HepG2 (cell line): Measurements from ENCODE around the gene RPS6KL1. TPM values are rescaled to one million over a fixed set of nuclear protein-coding genes. Genes with fewer than 3 reads are reported as not detected.

Experiments
- KDM3A ChIP-seq: IDR thresholded peaks from 2 replicates; pipeline ENCODE4 v1.6.1; 2018; ENCODE audit warnings: low read depth, missing compliant biosample characterization
- SKI ChIP-seq: fragments of 450-650 bp; IDR thresholded peaks from one replicate; pipeline ENCODE4 v1.6.1; 2018; ENCODE audit warnings: mild to moderate bottlenecking; ENCODE audit not compliant: partially characterized antibody
- SPEN ChIP-seq: sonication (generic); formaldehyde crosslinking; IDR thresholded peaks from 2 replicates; pipeline ENCODE4 v1.5.1; 2020; ENCODE audit warnings: low read depth, mild to moderate bottlenecking, missing genetic modification reagents
- polyA plus RNA-seq, 8 experiments: library from polyadenylated mRNA; depleted of rRNA in 3 of 8; stranded (reverse) in 7 of 8; unstranded in 1 of 8; fragments of >200 nt; fragmentation: Illumina TruSeq in 4 of 8; extraction: Trizol in 4 of 8; gene quantifications; 2 replicates each; pipeline versions ENCODE4 v1.2.1 to v1.2.3, GENCODE V29; 2011 to 2016; ENCODE audit warnings: low read depth in 4 of 8, missing spikeins in 1 of 8, mixed read lengths in 1 of 8; ENCODE audit not compliant: insufficient read depth in 1 of 8
- total RNA-seq, 5 experiments: library from RNA; depleted of rRNA; stranded (reverse); fragments of >200 nt; fragmentation: Illumina TruSeq; extraction: Trizol; gene quantifications; 2 replicates each; pipeline ENCODE4 v1.2.3, GENCODE V29; 2016; ENCODE audit warnings: low read depth in 1 of 5
- TF ChIP-seq, protein P1 (sequence below): sonication (generic); formaldehyde crosslinking; IDR thresholded peaks from 2 replicates; pipeline ENCODE4 v1.4.0; 2020; ENCODE audit warnings: mild to moderate bottlenecking, missing genetic modification reagents, borderline replicate concordance
- TF ChIP-seq, protein P2 (sequence below): sonication (generic); formaldehyde crosslinking; conservative IDR thresholded peaks from 2 replicates; pipeline ENCODE4 v1.8.0; 2022; ENCODE audit warnings: mild to moderate bottlenecking, moderate library complexity, missing genetic modification reagents
- TF ChIP-seq, protein P3 (sequence below): sonication (generic); formaldehyde crosslinking; IDR thresholded peaks from 2 replicates; pipeline ENCODE4 v1.4.0; 2020; ENCODE audit warnings: missing genetic modification reagents
- TF ChIP-seq, protein P4 (sequence below): sonication (generic); formaldehyde crosslinking; IDR thresholded peaks from 2 replicates; pipeline ENCODE4 v1.9.0; 2021; ENCODE audit warnings: missing genetic modification reagents, borderline replicate concordance
- TF ChIP-seq, protein P5 (sequence below): sonication (generic); formaldehyde crosslinking; IDR thresholded peaks from 2 replicates; pipeline ENCODE4 v1.4.0; 2020; ENCODE audit warnings: missing genetic modification reagents, borderline replicate concordance

Gene RPS6KL1
- total and polyA plus RNA-seq, 2 of the 13 experiments (the other 11 are each of a cell fraction or from before 2014, with no cell fraction given) = 6.5 to 11.5 TPM

DNA sequence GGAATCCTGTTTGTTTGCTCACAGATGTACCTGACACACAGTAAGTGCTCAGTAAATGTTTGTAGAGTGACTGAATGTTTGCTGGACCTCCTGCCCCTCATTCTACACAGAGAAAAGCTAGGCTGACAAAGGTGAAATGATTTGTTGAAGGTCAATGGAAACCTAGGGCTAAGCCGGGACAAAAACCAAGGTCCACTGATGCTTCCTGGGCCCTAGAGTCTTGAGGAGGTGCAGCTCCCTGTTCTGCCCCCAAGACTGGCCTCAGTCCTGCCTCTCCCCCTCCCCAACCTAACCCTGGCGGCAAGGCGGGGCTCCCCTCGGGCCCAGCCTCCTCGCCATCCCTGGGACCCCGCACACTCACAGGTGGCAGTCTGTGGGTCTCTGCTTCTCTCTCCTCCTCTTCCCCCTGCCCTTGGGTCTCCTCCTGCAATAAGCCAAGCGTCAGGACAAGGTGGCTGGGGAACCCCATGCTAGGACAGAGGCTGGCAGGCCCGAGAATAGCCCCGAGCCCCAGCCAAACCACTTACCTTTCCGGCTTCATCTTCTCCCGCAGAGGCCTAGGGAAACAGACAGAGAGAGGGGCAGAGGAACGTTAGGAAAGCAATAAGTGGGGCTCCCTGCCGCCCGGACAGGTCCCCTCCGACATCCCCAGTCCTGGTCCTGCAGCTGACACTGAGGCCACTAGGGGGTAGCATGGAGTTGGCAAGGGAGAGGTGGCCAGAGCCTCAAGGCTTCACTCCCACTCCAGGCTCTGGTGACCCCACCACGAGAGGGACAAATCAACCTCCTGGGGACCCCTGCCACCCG lies 23.0 kb upstream of the RPS6KL1 start (continued):
- TF ChIP-seq, protein P1, sequence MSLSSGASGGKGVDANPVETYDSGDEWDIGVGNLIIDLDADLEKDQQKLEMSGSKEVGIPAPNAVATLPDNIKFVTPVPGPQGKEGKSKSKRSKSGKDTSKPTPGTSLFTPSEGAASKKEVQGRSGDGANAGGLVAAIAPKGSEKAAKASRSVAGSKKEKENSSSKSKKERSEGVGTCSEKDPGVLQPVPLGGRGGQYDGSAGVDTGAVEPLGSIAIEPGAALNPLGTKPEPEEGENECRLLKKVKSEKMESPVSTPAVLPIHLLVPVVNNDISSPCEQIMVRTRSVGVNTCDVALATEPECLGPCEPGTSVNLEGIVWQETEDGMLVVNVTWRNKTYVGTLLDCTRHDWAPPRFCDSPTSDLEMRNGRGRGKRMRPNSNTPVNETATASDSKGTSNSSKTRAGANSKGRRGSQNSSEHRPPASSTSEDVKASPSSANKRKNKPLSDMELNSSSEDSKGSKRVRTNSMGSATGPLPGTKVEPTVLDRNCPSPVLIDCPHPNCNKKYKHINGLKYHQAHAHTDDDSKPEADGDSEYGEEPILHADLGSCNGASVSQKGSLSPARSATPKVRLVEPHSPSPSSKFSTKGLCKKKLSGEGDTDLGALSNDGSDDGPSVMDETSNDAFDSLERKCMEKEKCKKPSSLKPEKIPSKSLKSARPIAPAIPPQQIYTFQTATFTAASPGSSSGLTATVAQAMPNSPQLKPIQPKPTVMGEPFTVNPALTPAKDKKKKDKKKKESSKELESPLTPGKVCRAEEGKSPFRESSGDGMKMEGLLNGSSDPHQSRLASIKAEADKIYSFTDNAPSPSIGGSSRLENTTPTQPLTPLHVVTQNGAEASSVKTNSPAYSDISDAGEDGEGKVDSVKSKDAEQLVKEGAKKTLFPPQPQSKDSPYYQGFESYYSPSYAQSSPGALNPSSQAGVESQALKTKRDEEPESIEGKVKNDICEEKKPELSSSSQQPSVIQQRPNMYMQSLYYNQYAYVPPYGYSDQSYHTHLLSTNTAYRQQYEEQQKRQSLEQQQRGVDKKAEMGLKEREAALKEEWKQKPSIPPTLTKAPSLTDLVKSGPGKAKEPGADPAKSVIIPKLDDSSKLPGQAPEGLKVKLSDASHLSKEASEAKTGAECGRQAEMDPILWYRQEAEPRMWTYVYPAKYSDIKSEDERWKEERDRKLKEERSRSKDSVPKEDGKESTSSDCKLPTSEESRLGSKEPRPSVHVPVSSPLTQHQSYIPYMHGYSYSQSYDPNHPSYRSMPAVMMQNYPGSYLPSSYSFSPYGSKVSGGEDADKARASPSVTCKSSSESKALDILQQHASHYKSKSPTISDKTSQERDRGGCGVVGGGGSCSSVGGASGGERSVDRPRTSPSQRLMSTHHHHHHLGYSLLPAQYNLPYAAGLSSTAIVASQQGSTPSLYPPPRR (CRISPR knock-in tag) = peak; percentile 94
- TF ChIP-seq SKI = peak; percentile 21
- TF ChIP-seq, protein P2, sequence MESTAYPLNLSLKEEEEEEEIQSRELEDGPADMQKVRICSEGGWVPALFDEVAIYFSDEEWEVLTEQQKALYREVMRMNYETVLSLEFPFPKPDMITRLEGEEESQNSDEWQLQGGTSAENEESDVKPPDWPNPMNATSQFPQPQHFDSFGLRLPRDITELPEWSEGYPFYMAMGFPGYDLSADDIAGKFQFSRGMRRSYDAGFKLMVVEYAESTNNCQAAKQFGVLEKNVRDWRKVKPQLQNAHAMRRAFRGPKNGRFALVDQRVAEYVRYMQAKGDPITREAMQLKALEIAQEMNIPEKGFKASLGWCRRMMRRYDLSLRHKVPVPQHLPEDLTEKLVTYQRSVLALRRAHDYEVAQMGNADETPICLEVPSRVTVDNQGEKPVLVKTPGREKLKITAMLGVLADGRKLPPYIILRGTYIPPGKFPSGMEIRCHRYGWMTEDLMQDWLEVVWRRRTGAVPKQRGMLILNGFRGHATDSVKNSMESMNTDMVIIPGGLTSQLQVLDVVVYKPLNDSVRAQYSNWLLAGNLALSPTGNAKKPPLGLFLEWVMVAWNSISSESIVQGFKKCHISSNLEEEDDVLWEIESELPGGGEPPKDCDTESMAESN (CRISPR knock-in tag) = 0 out of 2 replicates have a peak, but pooled peaks have one; percentile 45
- TF ChIP-seq, protein P3, sequence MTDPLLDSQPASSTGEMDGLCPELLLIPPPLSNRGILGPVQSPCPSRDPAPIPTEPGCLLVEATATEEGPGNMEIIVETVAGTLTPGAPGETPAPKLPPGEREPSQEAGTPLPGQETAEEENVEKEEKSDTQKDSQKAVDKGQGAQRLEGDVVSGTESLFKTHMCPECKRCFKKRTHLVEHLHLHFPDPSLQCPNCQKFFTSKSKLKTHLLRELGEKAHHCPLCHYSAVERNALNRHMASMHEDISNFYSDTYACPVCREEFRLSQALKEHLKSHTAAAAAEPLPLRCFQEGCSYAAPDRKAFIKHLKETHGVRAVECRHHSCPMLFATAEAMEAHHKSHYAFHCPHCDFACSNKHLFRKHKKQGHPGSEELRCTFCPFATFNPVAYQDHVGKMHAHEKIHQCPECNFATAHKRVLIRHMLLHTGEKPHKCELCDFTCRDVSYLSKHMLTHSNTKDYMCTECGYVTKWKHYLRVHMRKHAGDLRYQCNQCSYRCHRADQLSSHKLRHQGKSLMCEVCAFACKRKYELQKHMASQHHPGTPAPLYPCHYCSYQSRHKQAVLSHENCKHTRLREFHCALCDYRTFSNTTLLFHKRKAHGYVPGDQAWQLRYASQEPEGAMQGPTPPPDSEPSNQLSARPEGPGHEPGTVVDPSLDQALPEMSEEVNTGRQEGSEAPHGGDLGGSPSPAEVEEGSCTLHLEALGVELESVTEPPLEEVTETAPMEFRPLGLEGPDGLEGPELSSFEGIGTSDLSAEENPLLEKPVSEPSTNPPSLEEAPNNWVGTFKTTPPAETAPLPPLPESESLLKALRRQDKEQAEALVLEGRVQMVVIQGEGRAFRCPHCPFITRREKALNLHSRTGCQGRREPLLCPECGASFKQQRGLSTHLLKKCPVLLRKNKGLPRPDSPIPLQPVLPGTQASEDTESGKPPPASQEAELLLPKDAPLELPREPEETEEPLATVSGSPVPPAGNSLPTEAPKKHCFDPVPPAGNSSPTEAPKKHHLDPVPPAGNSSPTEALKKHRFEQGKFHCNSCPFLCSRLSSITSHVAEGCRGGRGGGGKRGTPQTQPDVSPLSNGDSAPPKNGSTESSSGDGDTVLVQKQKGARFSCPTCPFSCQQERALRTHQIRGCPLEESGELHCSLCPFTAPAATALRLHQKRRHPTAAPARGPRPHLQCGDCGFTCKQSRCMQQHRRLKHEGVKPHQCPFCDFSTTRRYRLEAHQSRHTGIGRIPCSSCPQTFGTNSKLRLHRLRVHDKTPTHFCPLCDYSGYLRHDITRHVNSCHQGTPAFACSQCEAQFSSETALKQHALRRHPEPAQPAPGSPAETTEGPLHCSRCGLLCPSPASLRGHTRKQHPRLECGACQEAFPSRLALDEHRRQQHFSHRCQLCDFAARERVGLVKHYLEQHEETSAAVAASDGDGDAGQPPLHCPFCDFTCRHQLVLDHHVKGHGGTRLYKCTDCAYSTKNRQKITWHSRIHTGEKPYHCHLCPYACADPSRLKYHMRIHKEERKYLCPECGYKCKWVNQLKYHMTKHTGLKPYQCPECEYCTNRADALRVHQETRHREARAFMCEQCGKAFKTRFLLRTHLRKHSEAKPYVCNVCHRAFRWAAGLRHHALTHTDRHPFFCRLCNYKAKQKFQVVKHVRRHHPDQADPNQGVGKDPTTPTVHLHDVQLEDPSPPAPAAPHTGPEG (CRISPR knock-in tag) = no peak
- TF ChIP-seq, protein P4, sequence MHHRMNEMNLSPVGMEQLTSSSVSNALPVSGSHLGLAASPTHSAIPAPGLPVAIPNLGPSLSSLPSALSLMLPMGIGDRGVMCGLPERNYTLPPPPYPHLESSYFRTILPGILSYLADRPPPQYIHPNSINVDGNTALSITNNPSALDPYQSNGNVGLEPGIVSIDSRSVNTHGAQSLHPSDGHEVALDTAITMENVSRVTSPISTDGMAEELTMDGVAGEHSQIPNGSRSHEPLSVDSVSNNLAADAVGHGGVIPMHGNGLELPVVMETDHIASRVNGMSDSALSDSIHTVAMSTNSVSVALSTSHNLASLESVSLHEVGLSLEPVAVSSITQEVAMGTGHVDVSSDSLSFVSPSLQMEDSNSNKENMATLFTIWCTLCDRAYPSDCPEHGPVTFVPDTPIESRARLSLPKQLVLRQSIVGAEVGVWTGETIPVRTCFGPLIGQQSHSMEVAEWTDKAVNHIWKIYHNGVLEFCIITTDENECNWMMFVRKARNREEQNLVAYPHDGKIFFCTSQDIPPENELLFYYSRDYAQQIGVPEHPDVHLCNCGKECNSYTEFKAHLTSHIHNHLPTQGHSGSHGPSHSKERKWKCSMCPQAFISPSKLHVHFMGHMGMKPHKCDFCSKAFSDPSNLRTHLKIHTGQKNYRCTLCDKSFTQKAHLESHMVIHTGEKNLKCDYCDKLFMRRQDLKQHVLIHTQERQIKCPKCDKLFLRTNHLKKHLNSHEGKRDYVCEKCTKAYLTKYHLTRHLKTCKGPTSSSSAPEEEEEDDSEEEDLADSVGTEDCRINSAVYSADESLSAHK (CRISPR knock-in tag) = no peak
- TF ChIP-seq SPEN (CRISPR knock-in tag) = no peak
- TF ChIP-seq KDM3A (CRISPR knock-in tag) = peak; percentile 69; the same call in 1 of the 2 replicates
- TF ChIP-seq, protein P5, sequence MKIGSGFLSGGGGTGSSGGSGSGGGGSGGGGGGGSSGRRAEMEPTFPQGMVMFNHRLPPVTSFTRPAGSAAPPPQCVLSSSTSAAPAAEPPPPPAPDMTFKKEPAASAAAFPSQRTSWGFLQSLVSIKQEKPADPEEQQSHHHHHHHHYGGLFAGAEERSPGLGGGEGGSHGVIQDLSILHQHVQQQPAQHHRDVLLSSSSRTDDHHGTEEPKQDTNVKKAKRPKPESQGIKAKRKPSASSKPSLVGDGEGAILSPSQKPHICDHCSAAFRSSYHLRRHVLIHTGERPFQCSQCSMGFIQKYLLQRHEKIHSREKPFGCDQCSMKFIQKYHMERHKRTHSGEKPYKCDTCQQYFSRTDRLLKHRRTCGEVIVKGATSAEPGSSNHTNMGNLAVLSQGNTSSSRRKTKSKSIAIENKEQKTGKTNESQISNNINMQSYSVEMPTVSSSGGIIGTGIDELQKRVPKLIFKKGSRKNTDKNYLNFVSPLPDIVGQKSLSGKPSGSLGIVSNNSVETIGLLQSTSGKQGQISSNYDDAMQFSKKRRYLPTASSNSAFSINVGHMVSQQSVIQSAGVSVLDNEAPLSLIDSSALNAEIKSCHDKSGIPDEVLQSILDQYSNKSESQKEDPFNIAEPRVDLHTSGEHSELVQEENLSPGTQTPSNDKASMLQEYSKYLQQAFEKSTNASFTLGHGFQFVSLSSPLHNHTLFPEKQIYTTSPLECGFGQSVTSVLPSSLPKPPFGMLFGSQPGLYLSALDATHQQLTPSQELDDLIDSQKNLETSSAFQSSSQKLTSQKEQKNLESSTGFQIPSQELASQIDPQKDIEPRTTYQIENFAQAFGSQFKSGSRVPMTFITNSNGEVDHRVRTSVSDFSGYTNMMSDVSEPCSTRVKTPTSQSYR (CRISPR knock-in tag) = peak; percentile 25; the same call in 1 of the 2 replicates
